IMR-90 (cell line): ENCODE data around the gene CDH23. TPM values are rescaled to one million over a fixed set of nuclear protein-coding genes. Genes with fewer than 3 reads are reported as not detected.

Source experiments
- ATAC-seq: fragments of 200-7000 bp; cut with Tn5 transposase; 2 replicates; pipeline ENCODE4 v1.9.1; 2020; ENCODE audit warnings: low read depth, mild to moderate bottlenecking, moderate library complexity
- BruUV-seq: library from RNA; stranded (reverse); fragments of 400-500 nt; replicated peaks from 2 replicates; lab custom pipeline; 2021; lab: Mats Ljungman, UMichigan
- CTCF ChIA-PET: fragments of 300-600 bp; formaldehyde crosslinking; extraction: SDS; loops from one replicate; lab custom pipeline; 2021; ENCODE audit warnings: antibody characterized with exemption; lab: Yijun Ruan, JAX
- POLR2A ChIA-PET: fragments of 300-600 bp; sonication (Branson Sonifier 250); formaldehyde crosslinking; loops from one replicate; lab custom pipeline; 2022; ENCODE audit warnings: antibody characterized with exemption; ENCODE audit not compliant: unreplicated experiment; lab: Charles Lee
- DNase-seq: peaks from one replicate; pipeline ENCODE4 v3.0.0; 2013
- H2AFZ ChIP-seq: replicated peaks from 2 replicates; pipeline ENCODE3; 2013; ENCODE audit warnings: low read length, mild to moderate bottlenecking; ENCODE audit not compliant: poor library complexity
- H2AK5ac ChIP-seq: 2 replicates; pipeline ENCODE4 v1.6.1; 2013; ENCODE audit warnings: low read depth, low read length, inconsistent platforms
- H2AK9ac ChIP-seq: replicated peaks from 2 replicates; pipeline ENCODE3; 2013; ENCODE audit warnings: mild to moderate bottlenecking, low read depth, low read length, moderate library complexity; ENCODE audit not compliant: poor library complexity
- H2BK120ac ChIP-seq: 2 replicates; pipeline ENCODE4 v1.6.1; 2013; ENCODE audit warnings: low read depth, low read length, inconsistent platforms
- H2BK15ac ChIP-seq: 3 replicates; pipeline ENCODE4 v1.6.1; 2013; ENCODE audit warnings: low read depth, low read length, inconsistent platforms
- H2BK20ac ChIP-seq: 2 replicates; pipeline ENCODE4 v1.6.1; 2013; ENCODE audit warnings: low read depth, mild to moderate bottlenecking, inconsistent platforms, low read length, moderate library complexity
- H2BK5ac ChIP-seq: 2 replicates; pipeline ENCODE4 v1.6.1; 2013; ENCODE audit warnings: mild to moderate bottlenecking, low read depth, low read length, inconsistent platforms; ENCODE audit not compliant: poor library complexity, severe bottlenecking
- H3K14ac ChIP-seq: replicated peaks from 2 replicates; pipeline ENCODE4 v1.6.1; 2013; ENCODE audit warnings: low read depth, low read length, inconsistent platforms
- H3K18ac ChIP-seq: 2 replicates; pipeline ENCODE4 v1.6.1; 2013; ENCODE audit warnings: low read depth, low read length, control low read depth
- H3K23ac ChIP-seq: 2 replicates; pipeline ENCODE4 v1.6.1; 2013; ENCODE audit warnings: low read depth, low read length, inconsistent platforms
- H3K27ac ChIP-seq: 2 replicates; pipeline ENCODE4 v1.5.1; 2013; ENCODE audit warnings: mild to moderate bottlenecking, control low read depth, low read length; ENCODE audit not compliant: insufficient read depth
- H3K27me3 ChIP-seq: 2 replicates; pipeline ENCODE4 v1.6.1; 2013; ENCODE audit warnings: low read length; ENCODE audit not compliant: control insufficient read depth, insufficient read depth
- H3K36me3 ChIP-seq: 2 replicates; pipeline ENCODE4 v1.6.1; 2013; ENCODE audit warnings: low read length, mixed read lengths; ENCODE audit not compliant: control insufficient read depth, insufficient read depth
- H3K4ac ChIP-seq: 2 replicates; pipeline ENCODE4 v1.6.1; 2013; ENCODE audit warnings: low read depth, low read length, inconsistent platforms
- H3K4me1 ChIP-seq: 2 replicates; pipeline ENCODE4 v1.6.1; 2013; ENCODE audit warnings: low read length, mixed read lengths; ENCODE audit not compliant: control insufficient read depth, insufficient read depth
- H3K4me2 ChIP-seq: 2 replicates; pipeline ENCODE4 v1.6.1; 2013; ENCODE audit warnings: low read depth, mild to moderate bottlenecking, control low read depth, low read length, moderate library complexity
- H3K4me3 ChIP-seq: 2 replicates; pipeline ENCODE4 v1.5.1; 2013; ENCODE audit warnings: low read depth, mild to moderate bottlenecking, control low read depth, low read length, moderate library complexity; ENCODE audit not compliant: insufficient read depth
- H3K56ac ChIP-seq: 2 replicates; pipeline ENCODE4 v1.6.1; 2013; ENCODE audit warnings: low read length, inconsistent platforms; ENCODE audit not compliant: insufficient read depth; ENCODE audit errors: extremely low read depth
- H3K79me1 ChIP-seq, 2 experiments: 2 replicates each; pipeline ENCODE4 v1.6.1; 2013; ENCODE audit warnings: low read length in 2 of 2, inconsistent platforms in 1 of 2, low read depth in 1 of 2
- H3K9ac ChIP-seq: 2 replicates; pipeline ENCODE4 v1.6.1; 2013; ENCODE audit warnings: low read depth, low read length, control low read depth
- H3K9me1 ChIP-seq: 2 replicates; pipeline ENCODE4 v1.6.1; 2013; ENCODE audit warnings: low read length, inconsistent platforms; ENCODE audit not compliant: insufficient read depth
- H3K9me3 ChIP-seq: 2 replicates; pipeline ENCODE4 v1.6.1; 2013; ENCODE audit warnings: low read length; ENCODE audit not compliant: control insufficient read depth, insufficient read depth
- H4K20me1 ChIP-seq: 2 replicates; pipeline ENCODE4 v1.6.1; 2013; ENCODE audit warnings: low read length, inconsistent platforms; ENCODE audit not compliant: insufficient read depth
- H4K5ac ChIP-seq: 2 replicates; pipeline ENCODE4 v1.6.1; 2013; ENCODE audit warnings: mild to moderate bottlenecking, low read depth, low read length, control low read depth
- H4K8ac ChIP-seq, 2 experiments: 2 replicates each; pipeline ENCODE4 v1.6.1; 2013; ENCODE audit warnings: low read depth in 2 of 2, low read length in 2 of 2, control low read depth in 1 of 2, inconsistent platforms in 1 of 2
- H4K91ac ChIP-seq: 2 replicates; pipeline ENCODE4 v1.6.1; 2013; ENCODE audit warnings: low read depth, low read length, inconsistent platforms; ENCODE audit not compliant: insufficient read depth
- BHLHE40 ChIP-seq: fragments of 150-350 bp; IDR thresholded peaks from 2 replicates; pipeline ENCODE4 v1.6.1; 2016; ENCODE audit warnings: mild to moderate bottlenecking, low read depth, low read length
- CEBPB ChIP-seq: IDR thresholded peaks from 2 replicates; pipeline ENCODE4 v1.6.1; 2012; ENCODE audit warnings: low read depth, low read length, improper control_type of control experiment
- CHD1 ChIP-seq: IDR thresholded peaks from 2 replicates; pipeline ENCODE4 v1.6.1; 2012; ENCODE audit warnings: low read depth, low read length, improper control_type of control experiment
- FOS ChIP-seq: fragments of 150-350 bp; IDR thresholded peaks from 2 replicates; pipeline ENCODE4 v1.6.1; 2016; ENCODE audit warnings: low read depth, low read length
- MAFK ChIP-seq: IDR thresholded peaks from 2 replicates; pipeline ENCODE4 v1.6.1; 2012; ENCODE audit warnings: low read depth, low read length, improper control_type of control experiment
- MAZ ChIP-seq: IDR thresholded peaks from 2 replicates; pipeline ENCODE4 v1.6.1; 2012; ENCODE audit warnings: low read depth, mild to moderate bottlenecking, low read length, improper control_type of control experiment, moderate library complexity, borderline replicate concordance
- MXI1 ChIP-seq: IDR thresholded peaks from 2 replicates; pipeline ENCODE4 v1.6.1; 2012; ENCODE audit warnings: low read depth, mild to moderate bottlenecking, low read length, moderate library complexity, borderline replicate concordance
- NFE2L2 ChIP-seq: fragments of 150-350 bp; IDR thresholded peaks from 2 replicates; pipeline ENCODE4 v1.6.1; 2016; ENCODE audit warnings: low read depth, mild to moderate bottlenecking, low read length
- POLR2A ChIP-seq: IDR thresholded peaks from 2 replicates; pipeline ENCODE4 v1.6.1; 2012; ENCODE audit warnings: mild to moderate bottlenecking, low read depth, low read length
- RAD21 ChIP-seq: IDR thresholded peaks from 2 replicates; pipeline ENCODE4 v1.6.1; 2012; ENCODE audit warnings: low read length, improper control_type of control experiment
- RCOR1 ChIP-seq: IDR thresholded peaks from 2 replicates; pipeline ENCODE4 v1.6.1; 2012; ENCODE audit warnings: mild to moderate bottlenecking, low read length, improper control_type of control experiment; ENCODE audit not compliant: insufficient replicate concordance
- RFX5 ChIP-seq: IDR thresholded peaks from 2 replicates; pipeline ENCODE4 v1.8.0; 2012; ENCODE audit warnings: low read depth, mild to moderate bottlenecking, low read length, moderate library complexity
- SMC3 ChIP-seq: fragments of 150-350 bp; IDR thresholded peaks from 2 replicates; pipeline ENCODE4 v1.6.1; 2016; ENCODE audit warnings: low read depth, mild to moderate bottlenecking, antibody characterized with exemption, low read length, moderate library complexity
- WGBS, 2 experiments: methylation state at CpG; one replicate each; pipeline versions ENCODE4 v1.1.5 to v1.1.7; 2013; ENCODE audit warnings: missing lambda C conversion rate in 2 of 2; ENCODE audit not compliant: insufficient read length in 1 of 2; ENCODE audit errors: extremely low coverage in 2 of 2; 5-methylcytosine and 5-hydroxymethylcytosine counted together
- dilution Hi-C: fragments of 300-500 bp; cut with HindIII; formaldehyde crosslinking; loops from one replicate; pipeline ENCODE4 v1.14.3; 2018; ENCODE audit warnings: low sequenced_read_pairs; ENCODE audit not compliant: unreplicated experiment
- in situ Hi-C: fragments of 300-500 bp; cut with MboI; formaldehyde crosslinking; loops from 3 replicates; pipeline ENCODE4 v1.14.3; 2019; ENCODE audit warnings: low sequenced_read_pairs, inconsistent platforms, mixed read lengths
- intact Hi-C: fragments of 100-400 bp; cut with micrococcal nuclease; formaldehyde crosslinking; loops from 2 replicates; pipeline ENCODE4 v1.10.0; 2022
- polyA plus RNA-seq, 3 experiments: library from polyadenylated mRNA; depleted of rRNA; stranded (reverse); fragments of >200 nt; gene quantifications; 2 replicates each; pipeline ENCODE4 v1.2.3, GENCODE V29; 2012; ENCODE audit warnings: low replicate concordance in 1 of 3
- total RNA-seq: library from RNA; depleted of rRNA; stranded (reverse); fragments of >200 nt; gene quantifications from 2 replicates; pipeline ENCODE4 v1.2.3, GENCODE V29; 2012
- TF ChIP-seq, protein P1 (sequence below): fragments of 150-350 bp; IDR thresholded peaks from 2 replicates; pipeline ENCODE4 v1.6.1; 2016; ENCODE audit warnings: low read depth, mild to moderate bottlenecking, low read length, moderate library complexity, borderline replicate concordance
- TF ChIP-seq, protein P2 (sequence below): conservative IDR thresholded peaks from 2 replicates; pipeline ENCODE4 v1.5.1; 2012; ENCODE audit warnings: mild to moderate bottlenecking, low read depth, low read length, improper control_type of control experiment
- TF ChIP-seq, protein P3 (sequence below): fragments of 150-350 bp; IDR thresholded peaks from 2 replicates; pipeline ENCODE4 v1.6.1; 2017; ENCODE audit warnings: mild to moderate bottlenecking, antibody characterized with exemption, low read length, low read depth

CDH23 gene
- total and polyA plus RNA-seq, 2 of the 4 experiments (the other 2 are of a cell fraction), result under 0.01 to 0.03 TPM

DNA sequence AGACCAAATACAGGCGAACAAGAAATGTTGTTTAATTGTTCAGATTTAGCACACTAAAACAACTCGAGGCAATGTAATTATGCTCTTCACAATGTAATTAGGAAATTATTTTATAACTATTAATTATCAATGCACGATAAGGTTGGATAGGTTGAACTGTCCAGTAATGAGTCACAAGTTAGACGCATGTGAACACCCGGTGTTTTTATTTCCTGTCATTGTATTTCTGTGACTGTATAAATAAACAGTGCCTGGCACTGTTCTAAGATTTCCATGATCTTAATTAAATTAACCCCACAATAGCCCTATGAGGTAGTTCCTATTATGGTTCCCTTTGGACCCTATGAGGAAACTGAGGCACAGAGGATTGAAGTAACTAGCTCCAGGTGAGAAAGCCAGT, 296.7 kb downstream of the CDH23 start:
- Histone ChIP-seq H2BK120ac (no peak overlapping the region), H3K27me3 (peaks cover 11% of the 10 kb centered on the region; the same call in 1 of the 2 replicates), H3K27ac (no peak overlapping the region), H3K9me3 (no peaks in the 10 kb centered on the region), H3K18ac (no peak overlapping the region), H4K8ac (no peak overlapping the region), H2AK5ac (no peak overlapping the region), H3K4me1 (no peaks in the 10 kb centered on the region), H3K36me3 (no peaks in the 10 kb centered on the region), H4K91ac (no peak overlapping the region), H2AK9ac (no peak overlapping the region), H2BK15ac (no peak overlapping the region), H3K79me1 (no peaks in the 10 kb centered on the region), H2BK20ac (no peak overlapping the region), H3K56ac (no peak overlapping the region), H2AFZ (no peak overlapping the region), H2BK5ac (no peak overlapping the region), H3K4me3 (no peak overlapping the region), H3K4me2 (no peak overlapping the region), H3K23ac (no peak overlapping the region), H4K5ac (no peak overlapping the region), H4K20me1 (no peaks in the 10 kb centered on the region), H3K4ac (no peak overlapping the region), H3K9ac (no peak overlapping the region), H3K9me1 (no peaks in the 10 kb centered on the region), H3K14ac (no peak overlapping the region)
- in situ Hi-C loops (no loop called here), dilution Hi-C loops (no loop called here), intact Hi-C loops (no loop called here)
- BruUV-seq, result no TSS peak
- ATAC-seq, result no peak
- WGBS, 2 experiments, result no CpG with 5 or more reads among the region's 5 CpGs
- TF ChIP-seq, protein P1, sequence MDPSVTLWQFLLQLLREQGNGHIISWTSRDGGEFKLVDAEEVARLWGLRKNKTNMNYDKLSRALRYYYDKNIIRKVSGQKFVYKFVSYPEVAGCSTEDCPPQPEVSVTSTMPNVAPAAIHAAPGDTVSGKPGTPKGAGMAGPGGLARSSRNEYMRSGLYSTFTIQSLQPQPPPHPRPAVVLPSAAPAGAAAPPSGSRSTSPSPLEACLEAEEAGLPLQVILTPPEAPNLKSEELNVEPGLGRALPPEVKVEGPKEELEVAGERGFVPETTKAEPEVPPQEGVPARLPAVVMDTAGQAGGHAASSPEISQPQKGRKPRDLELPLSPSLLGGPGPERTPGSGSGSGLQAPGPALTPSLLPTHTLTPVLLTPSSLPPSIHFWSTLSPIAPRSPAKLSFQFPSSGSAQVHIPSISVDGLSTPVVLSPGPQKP, result no peak
- no peak for TF ChIP-seq SMC3
- TF ChIP-seq BHLHE40, result no peak
- TF ChIP-seq CHD1, result no peak
- no peak for TF ChIP-seq RCOR1
- no peak for TF ChIP-seq MXI1
- TF ChIP-seq, protein P2, sequence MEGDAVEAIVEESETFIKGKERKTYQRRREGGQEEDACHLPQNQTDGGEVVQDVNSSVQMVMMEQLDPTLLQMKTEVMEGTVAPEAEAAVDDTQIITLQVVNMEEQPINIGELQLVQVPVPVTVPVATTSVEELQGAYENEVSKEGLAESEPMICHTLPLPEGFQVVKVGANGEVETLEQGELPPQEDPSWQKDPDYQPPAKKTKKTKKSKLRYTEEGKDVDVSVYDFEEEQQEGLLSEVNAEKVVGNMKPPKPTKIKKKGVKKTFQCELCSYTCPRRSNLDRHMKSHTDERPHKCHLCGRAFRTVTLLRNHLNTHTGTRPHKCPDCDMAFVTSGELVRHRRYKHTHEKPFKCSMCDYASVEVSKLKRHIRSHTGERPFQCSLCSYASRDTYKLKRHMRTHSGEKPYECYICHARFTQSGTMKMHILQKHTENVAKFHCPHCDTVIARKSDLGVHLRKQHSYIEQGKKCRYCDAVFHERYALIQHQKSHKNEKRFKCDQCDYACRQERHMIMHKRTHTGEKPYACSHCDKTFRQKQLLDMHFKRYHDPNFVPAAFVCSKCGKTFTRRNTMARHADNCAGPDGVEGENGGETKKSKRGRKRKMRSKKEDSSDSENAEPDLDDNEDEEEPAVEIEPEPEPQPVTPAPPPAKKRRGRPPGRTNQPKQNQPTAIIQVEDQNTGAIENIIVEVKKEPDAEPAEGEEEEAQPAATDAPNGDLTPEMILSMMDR, result no peak
- no peak for TF ChIP-seq RAD21
- TF ChIP-seq FOS, result no peak
- TF ChIP-seq MAZ, result no peak
- no peak for TF ChIP-seq CEBPB
- TF ChIP-seq, protein P3, sequence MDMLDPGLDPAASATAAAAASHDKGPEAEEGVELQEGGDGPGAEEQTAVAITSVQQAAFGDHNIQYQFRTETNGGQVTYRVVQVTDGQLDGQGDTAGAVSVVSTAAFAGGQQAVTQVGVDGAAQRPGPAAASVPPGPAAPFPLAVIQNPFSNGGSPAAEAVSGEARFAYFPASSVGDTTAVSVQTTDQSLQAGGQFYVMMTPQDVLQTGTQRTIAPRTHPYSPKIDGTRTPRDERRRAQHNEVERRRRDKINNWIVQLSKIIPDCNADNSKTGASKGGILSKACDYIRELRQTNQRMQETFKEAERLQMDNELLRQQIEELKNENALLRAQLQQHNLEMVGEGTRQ, result no peak
- TF ChIP-seq POLR2A, result no peak
- no peak for TF ChIP-seq NFE2L2
- TF ChIP-seq RFX5, result no peak
- TF ChIP-seq MAFK, result no peak
- DNase-seq, result no peak
- POLR2A ChIA-PET, result no interaction called here
- CTCF ChIA-PET, result interaction anchor here (0.8 kb wide), 1 partner anchor 15 kb away, joined by 3 read pairs; no protein-coding TSS in a partner anchor
